Measurements from ENCODE around the gene KCNH3.
"Not testable (repeated sequence)": the region's sequence is repeated elsewhere in the genome, so short reads cannot be mapped to it uniquely, and the experiment has no call there.

KCNH3 gene

DNA sequence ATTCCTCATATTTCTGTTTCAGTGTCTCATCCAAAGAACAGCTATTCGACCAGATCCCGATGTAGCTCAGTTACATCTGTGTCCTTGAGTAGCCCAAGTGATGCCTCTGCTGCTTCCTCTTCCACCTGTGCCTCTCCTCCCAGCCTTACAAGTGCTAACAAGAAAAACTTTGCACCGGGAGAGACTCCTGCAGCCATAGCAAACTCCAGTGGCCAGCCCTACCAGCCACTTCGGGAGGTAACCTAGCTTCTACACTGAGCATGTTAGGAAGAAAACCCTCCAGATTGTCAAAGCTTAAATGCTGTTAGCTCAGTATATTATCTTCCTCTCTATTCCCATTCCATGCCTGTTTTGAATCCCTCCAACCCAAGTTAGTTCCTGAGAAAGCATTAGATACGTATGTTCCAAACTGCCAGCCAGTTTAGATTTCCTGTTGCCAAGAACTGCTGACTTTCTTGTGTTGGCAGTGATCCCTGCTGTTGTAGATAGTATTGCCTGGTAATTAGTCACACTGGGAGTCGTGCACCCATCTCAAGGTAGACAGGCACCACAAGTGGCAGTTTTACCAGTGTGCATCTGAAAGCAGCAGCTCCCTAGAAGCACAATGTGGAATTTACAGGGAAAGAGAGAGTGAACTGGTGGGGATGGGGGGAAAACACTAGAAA is 14.0 kb upstream of the KCNH3 start:
- DNase-seq (ENCODE audit: low read depth in 2 of 2): peak; percentile 22 to 82
- no peak for TF ChIP-seq CTCF (IDR thresholded peaks at IDR 0.05; ENCODE audit: low read depth, low read length)
- no peak overlapping the region for H3K4me3 ChIP-seq (replicated peaks in 1 of 2; ENCODE audit: low read depth in 2 of 2, low read length in 2 of 2)

GRCh38 chr12:49525942-49526341 is 12.9 kb upstream of the KCNH3 start:
- no peak for DNase-seq (ENCODE audit: low read depth in 2 of 2)
- H3K4me3 ChIP-seq (replicated peaks in 1 of 2; ENCODE audit: low read depth in 2 of 2, low read length in 2 of 2): no peak overlapping the region
- no peak for TF ChIP-seq CTCF (IDR thresholded peaks at IDR 0.05; ENCODE audit: low read depth, low read length)

- no peak overlapping the region for H3K4me3 ChIP-seq (replicated peaks in 1 of 2; ENCODE audit: low read depth in 2 of 2, low read length in 2 of 2)
- TF ChIP-seq CTCF (IDR thresholded peaks at IDR 0.05; ENCODE audit: low read depth, low read length): no peak
- DNase-seq (ENCODE audit: low read depth in 2 of 2): no peak
Observed at GRCh38 chr12:49527361-49528130, 11.3 kb upstream of the KCNH3 start.

DNA sequence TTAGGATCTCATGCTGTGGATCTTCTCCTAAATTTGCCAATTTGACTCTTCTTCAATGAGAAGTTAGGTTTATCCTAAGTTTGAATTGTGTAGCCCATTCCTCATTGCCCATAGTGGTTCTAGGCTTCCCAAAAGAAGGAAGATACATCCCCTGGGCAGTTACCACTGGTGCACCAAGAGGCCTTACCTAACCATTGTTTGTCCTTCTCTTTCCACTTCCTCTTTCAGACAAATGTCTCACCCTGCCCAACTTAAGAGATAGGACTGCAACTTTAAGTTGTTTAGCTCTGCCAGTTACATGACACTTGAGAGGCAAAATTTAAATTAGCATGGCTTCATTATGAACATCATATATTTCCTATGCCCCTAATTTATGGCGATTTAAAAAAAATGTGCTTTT is 9.4 kb upstream of the KCNH3 start:
- no peak for TF ChIP-seq CTCF (IDR thresholded peaks at IDR 0.05; ENCODE audit: low read depth, low read length)
- H3K4me3 ChIP-seq (replicated peaks in 1 of 2; ENCODE audit: low read depth in 2 of 2, low read length in 2 of 2): no peak overlapping the region
- no peak for DNase-seq (ENCODE audit: low read depth in 2 of 2)

DNA sequence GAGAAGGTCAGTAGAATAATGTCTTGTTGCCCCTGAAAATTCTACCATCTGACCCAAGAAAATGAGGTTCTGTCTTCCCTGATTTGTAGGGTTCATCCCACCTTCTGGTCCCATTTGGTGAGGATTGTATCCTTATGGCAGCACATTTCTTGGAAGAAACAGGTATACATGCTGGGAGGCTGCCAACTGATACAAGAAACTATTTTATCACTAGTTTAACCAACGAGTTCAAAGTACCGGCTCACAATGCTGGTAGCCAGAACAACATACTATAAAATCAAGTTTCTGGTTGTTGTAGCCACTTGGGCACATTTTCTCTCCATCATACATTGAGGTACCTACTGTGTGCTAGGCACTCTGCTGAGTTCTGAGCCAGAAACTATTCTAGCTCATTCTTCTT is 7.1 kb upstream of the KCNH3 start:
- DNase-seq (ENCODE audit: low read depth in 2 of 2): no peak
- no peak overlapping the region for H3K4me3 ChIP-seq (replicated peaks in 1 of 2; ENCODE audit: low read depth in 2 of 2, low read length in 2 of 2)
- no peak for TF ChIP-seq CTCF (IDR thresholded peaks at IDR 0.05; ENCODE audit: low read depth, low read length)

DNA sequence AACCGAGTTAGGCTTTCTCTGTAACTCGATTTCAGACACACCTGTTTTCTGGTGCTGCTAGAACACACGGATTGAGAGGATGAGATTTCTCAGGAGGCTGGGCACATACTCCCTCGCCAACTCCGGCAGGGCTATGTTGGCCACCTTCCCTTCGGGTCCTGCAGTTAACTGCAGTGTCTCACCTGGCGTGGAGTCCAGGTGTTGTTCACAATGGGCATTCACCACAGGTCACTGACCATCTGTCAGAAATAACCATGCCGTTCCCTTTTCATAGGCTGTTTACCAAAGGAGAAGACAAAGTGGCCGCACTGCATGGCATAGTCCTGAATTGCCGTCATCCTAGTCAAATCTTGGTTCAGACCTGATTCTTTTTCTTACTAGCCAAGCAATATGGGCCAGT is 5.5 kb upstream of the KCNH3 start:
- DNase-seq (ENCODE audit: low read depth in 2 of 2): no peak
- TF ChIP-seq CTCF (IDR thresholded peaks at IDR 0.05; ENCODE audit: low read depth, low read length): no peak
- H3K4me3 ChIP-seq (replicated peaks in 1 of 2; ENCODE audit: low read depth in 2 of 2, low read length in 2 of 2): no peak overlapping the region

DNA sequence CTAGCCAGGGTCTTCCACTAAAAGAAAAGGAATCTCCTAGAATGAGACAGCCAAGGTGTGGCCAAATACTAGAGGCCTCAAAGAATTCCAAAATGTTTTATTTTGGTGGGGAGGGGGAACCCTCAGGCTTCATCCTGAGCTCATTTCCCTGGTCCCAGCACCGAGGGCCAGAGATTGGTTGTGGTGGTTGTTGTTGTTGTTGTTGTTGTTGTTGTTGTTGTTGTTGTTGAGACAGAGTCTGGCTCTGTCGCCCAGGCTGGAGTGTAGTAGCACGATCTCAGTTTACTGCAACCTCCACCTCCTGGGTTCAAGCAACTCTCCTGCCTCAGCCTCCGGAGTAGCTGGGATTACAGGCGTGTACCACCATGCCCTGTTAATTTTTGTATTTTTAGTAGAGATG is 4.7 kb upstream of the KCNH3 start:
- not testable (repeated sequence) for DNase-seq (ENCODE audit: low read depth in 2 of 2); H3K4me3 ChIP-seq (replicated peaks in 1 of 2; ENCODE audit: low read depth in 2 of 2, low read length in 2 of 2)

All from cardiac fibroblast (primary cell).